ENCODE data around the gene CEP85L.

Gene CEP85L

GRCh38 chr6:118535176-118535844 is 116.1 kb downstream of the CEP85L start:
- no peak for DNase-seq

DNA sequence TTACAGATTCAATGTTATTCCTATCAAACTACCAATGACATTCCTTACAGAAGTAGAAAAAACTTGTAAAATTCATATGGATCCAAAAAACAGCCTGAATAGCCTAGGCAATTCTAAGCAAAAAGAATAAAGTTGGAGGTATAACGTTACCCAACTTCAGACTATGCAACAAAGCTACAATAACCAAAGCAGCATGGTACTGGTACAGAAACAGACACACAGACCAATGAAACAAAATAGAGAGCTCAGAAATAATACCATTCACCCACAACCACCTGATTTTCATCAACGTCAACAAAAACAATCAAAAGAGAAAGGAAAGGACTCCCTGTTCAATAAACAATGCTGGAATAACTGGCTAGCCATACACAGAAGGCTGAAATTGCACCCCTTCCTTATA is 120.4 kb downstream of the CEP85L start:
- no peak for DNase-seq

DNA sequence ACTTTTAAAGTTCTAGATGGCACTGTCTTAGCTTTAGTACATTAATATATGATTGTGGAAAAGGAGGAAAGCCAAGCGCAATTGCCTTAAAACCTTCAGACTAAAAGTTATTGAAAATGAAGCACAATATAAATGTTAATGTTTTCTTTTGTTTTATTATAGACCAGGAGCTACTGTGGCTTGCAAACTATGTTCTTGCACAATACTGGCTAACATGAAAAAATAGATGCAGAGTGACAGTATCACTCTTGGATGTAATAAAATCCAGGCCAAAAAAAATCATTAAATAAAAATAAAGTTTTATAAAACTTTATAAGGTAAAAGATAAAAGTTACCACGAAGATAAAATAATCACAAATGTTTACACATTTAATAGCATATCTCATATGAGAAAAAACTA is 121.6 kb downstream of the CEP85L start:
- DNase-seq: no peak

GRCh38 chr6:118528129-118528528 is 123.3 kb downstream of the CEP85L start:
- no peak for DNase-seq

GRCh38 chr6:118525913-118526780 is 125.2 kb downstream of the CEP85L start:
- no peak for DNase-seq

DNA sequence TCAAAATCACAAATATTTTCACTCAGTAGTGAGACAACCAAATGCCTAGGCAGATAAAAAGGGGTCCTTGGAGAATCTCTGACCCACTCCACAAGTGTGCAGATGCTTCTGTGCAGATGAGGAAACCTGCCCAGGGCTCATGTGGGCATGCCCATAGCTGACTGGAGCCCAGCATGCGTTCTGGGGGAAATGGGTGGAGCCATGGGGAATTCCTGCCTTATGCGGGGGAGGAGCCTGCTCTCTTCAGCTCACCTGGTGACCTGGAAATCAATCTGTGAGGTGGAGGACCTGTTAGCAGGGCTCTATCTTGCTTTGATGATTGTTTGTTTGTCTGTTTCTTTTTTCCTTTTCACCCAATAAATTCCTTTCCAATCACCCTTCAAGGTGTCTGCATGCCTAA is 126.7 kb downstream of the CEP85L start:
- no peak for DNase-seq

- no peak for DNase-seq
These were observed 128.2 kb downstream of the CEP85L start for GRCh38 chr6:118523216-118523615.

GRCh38 chr6:118522422-118522821 is 129.0 kb downstream of the CEP85L start:
- DNase-seq: no peak

GRCh38 chr6:118514689-118515088 is 136.7 kb downstream of the CEP85L start:
- no peak for DNase-seq

- no peak for DNase-seq
These were observed 139.3 kb downstream of the CEP85L start for GRCh38 chr6:118511930-118512715.

DNA sequence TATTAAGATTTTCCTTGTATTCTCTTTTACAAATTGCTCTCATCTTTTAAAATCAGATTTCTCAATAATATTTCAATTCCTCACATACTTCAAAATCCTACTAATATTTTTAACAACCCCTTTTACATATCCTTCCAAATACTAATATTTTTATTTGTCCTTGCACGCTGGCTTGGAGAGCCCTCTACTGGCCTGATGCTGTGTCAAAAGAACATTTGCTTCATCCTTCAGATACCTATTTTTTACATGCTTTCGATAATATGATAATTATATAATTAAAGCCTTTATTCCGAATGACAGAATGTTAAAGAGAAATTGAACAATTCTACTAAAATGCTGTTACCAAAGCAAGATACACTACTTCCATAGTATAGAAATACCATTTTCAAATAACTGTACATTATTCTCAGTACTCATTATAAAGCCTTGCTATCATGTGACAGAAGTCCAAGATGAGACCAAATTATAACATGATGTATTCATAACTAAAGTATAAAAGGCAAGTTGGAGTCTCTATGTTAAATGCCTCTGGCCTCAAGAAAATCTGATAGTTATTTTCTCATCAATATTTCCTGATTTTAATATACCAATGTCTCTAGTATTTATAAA is 142.3 kb downstream of the CEP85L start:
- no peak for DNase-seq

DNA sequence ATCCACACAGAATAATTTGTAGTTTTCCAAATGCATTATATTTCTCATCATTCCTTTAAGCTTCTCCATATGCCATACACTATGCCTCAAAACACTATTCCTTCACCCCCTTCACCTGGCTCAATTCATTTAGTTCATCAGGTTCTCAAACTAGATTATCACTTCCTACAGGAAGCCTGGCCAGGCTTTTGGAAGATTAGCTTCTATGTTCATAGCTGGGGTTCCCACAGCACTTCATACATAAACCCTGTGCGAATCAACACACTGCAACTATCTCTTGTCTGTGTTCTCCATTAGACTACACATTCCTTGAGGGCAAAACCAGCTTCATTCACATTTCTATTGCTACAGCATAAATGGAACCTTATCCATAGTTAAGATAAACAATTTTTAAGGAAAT is 143.8 kb downstream of the CEP85L start:
- DNase-seq: no peak

DNA sequence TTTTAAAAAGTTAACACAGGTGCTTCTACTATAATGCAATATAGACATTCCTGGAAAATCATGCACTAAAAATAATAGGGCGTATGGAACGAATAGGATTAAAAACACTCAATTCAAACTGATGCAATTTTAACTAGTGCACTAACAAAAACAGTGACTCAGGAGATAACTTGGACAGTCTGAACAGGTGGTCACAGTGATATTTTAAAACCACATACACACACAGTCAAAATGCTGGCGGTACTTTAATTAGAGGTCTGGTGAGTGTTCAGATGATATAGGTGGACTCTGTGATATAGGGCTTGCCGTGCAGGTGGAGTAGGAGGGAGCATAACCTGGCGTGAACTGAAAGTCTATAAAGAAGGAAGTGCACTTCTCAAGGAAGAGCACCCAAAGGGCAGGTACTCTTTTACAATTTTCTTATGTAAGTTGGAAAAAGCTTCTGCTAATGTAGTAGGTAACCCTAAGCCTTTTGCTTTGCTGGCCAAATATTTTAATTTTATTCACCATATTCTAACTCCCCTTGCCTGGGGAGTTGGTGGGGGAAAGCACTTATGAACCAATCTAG is 145.2 kb downstream of the CEP85L start:
- no peak for DNase-seq

- DNase-seq: no peak
These were observed 145.7 kb downstream of the CEP85L start for GRCh38 chr6:118505656-118506055.

DNA sequence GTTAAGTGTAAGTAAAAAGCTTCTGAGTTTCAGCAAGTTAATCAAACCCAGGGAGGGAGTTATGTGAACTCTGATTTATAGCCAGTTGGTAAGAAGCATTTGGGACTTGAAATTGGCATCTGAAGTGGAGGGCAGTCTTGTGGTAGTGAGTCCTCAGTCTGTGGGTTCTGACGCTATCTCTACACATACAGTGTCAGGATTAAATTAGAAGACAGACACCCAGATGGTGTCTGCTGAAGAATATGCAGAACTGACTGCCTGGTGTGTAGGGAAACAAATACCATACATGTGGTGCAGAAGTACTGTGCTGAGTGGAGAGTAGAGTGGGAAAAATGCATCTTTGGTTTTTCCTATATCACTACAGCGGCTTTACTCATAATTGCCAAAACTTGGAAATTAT is 146.8 kb downstream of the CEP85L start:
- no peak for DNase-seq

DNA sequence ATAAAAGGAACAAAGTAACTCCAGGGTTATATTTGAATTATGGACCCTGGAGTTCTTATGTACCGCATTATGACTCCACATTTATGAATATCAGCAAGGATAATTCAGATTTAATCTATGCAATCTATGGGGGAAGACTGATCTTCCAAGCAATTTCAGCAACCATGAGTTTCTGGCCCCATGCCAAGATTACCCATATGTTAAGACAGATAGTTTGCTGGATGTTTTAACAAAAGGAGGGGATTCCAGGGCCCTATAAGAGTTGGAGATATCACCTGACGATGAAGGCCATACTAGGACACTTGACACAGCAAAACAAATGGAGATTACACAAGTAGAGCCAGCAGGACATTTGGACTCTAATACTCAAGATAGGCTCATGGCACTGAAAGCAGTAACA is 149.2 kb downstream of the CEP85L start:
- DNase-seq: no peak

DNA sequence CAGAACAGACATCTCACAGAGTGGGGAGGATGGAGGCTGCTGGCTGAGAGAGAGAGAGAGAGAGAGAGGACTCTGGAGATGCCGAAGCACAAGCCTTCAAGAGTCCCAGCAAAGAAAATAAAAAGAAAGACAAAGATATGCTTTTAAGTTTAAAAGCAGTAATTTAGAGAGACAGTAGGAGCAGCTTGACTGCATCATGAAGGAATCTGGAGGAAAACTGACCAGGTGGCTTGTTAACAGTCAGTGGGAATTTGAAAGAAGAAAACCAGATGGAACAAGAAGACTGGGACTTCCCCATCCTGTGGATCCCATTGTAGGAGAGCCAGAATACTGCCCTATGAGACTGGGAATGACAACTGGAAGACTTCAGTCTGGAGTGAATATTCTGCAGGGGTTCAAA is 149.6 kb downstream of the CEP85L start:
- no peak for DNase-seq

DNA sequence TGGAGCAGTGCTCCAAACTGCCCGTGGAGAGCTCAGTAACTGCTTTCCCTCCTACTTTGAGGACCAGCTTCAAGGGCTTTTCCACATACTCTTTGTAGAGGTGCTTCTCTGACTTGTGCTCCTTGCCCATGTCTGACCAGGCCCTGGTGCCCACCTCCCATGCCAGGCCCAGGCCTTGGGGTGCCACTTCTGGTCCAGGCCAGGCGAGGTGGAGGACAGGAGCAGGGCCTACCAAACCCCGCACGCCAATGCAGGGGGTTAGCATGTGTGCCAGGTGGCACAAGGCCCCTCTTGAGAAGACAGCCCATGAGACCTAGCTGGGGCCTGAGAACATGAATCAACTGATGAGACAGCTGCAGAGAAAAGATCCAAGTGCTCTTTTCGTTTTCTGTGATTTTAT is 150.3 kb downstream of the CEP85L start:
- DNase-seq: no peak

- DNase-seq: no peak
These were observed 151.0 kb downstream of the CEP85L start for GRCh38 chr6:118500130-118501015.

DNA sequence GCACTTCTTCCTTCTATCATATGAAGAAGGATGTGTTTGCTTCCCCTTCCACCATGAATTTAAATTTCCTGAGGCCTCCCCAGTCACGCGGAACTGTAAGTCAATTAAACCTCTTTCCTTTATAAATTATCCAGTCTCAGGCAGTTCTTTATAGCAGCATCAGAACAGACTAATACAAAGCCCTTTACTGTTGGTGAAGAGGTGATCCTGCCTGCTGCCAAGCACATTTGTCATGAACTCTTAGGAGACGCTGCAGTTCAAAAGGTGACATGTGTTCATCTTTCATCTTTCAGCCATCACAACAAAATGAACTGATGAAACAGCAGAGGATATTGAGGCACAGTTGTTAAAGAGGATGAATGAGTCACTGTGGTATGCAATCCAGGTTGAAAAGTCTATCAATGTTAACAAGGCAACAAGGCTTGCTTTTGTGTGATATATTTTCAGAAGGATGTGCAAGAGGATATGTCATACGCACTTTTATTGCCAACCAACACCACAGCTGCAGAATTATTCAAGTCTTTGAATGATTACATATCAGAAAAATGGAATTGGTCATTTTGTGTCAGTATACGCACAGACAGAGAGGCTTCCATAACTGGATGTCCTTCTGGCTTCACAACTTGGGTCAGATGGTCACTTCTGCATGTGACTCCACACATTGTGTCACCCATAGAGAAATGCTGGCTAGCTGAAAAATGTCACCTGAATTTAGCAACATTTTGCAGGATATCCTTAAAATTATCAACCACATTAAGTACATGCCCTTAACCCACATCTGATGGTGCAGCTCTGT is 155.7 kb downstream of the CEP85L start:
- no peak for DNase-seq

DNA sequence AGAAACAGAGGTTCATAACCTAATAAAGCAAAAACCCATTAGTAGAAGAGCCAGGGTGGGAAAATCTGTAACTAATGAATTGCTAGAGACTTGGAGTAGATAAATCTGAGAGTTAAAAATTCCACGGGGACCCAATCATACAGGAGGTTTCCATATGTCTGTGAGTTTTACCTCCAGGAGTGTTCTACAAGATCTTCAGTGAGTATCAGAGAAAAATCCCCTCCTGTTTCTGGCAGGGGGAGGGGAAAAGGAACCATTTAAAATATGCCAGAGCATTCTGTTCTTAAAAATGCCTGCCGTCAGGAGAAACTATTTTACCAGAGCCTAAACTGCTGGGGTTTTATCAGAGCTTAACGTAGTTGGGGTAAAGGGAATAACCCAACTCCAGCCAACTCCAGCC is 157.3 kb downstream of the CEP85L start:
- DNase-seq: no peak
